Sigmoid colon (tissue), 7 donors: ENCODE measurements around the gene REV3L. TPM values are rescaled to one million over a fixed set of nuclear protein-coding genes. Genes with fewer than 3 reads are reported as not detected.

Source experiments
- DNase-seq: peaks from one replicate; pipeline ENCODE4 v3.0.0-alpha.2; 2019
- H3K27ac ChIP-seq, 4 donors: fragments of 200-600 bp; sonication (generic); one replicate each; pipeline ENCODE4 v1.5.1; 2016 to 2019; ENCODE audit warnings: mild to moderate bottlenecking in 1 of 4
- H3K27me3 ChIP-seq, 3 donors: fragments of 200-600 bp; sonication (generic); one replicate each; pipeline ENCODE4 v1.5.1; 2019; ENCODE audit warnings: mild to moderate bottlenecking in 1 of 3
- H3K36me3 ChIP-seq, 4 donors: fragments of 200-600 bp; sonication (generic); one replicate each; pipeline ENCODE4 v1.5.1; 2016 to 2019
- H3K4me1 ChIP-seq, 4 donors: fragments of 200-600 bp; sonication (generic); one replicate each; pipeline ENCODE4 v1.5.1; 2017 to 2019
- H3K4me3 ChIP-seq, 4 donors: fragments of 200-600 bp; sonication (generic); one replicate each; pipeline ENCODE4 v1.5.1; 2017 to 2019; ENCODE audit warnings: mild to moderate bottlenecking in 2 of 4, moderate library complexity in 1 of 4
- H3K9me3 ChIP-seq, 4 donors: fragments of 200-600 bp in 3 of 4; sonication (generic) in 3 of 4; one replicate each; pipeline versions ENCODE4 v1.5.1 to v1.6.1; 2013 to 2019
- CTCF ChIP-seq, 4 experiments: fragments of 450-650 bp in 3 of 4; fragments of 200-600 bp in 1 of 4; IDR thresholded peaks; one replicate each; pipeline ENCODE4 v1.5.1; 2016 to 2019; ENCODE audit warnings: antibody characterized with exemption in 4 of 4, mild to moderate bottlenecking in 3 of 4, moderate library complexity in 2 of 4
- EP300 ChIP-seq, 4 donors: sonication (generic); formaldehyde crosslinking; IDR thresholded peaks; one replicate each; pipeline ENCODE4 v1.6.1; 2017; ENCODE audit warnings: antibody characterized with exemption in 4 of 4
- POLR2A ChIP-seq, 2 donors: fragments of 450-650 bp; IDR thresholded peaks; one replicate each; pipeline ENCODE4 v1.6.1; 2016; ENCODE audit warnings: antibody characterized with exemption in 2 of 2, mild to moderate bottlenecking in 2 of 2, moderate library complexity in 2 of 2
- POLR2AphosphoS5 ChIP-seq, 4 donors: sonication (generic); formaldehyde crosslinking; IDR thresholded peaks; one replicate each; pipeline ENCODE4 v1.6.1; 2017; ENCODE audit warnings: antibody characterized with exemption in 4 of 4
- WGBS, 2 donors: extraction: QIAGEN DNeasy Blood & Tissue Kit; methylation state at CpG; one replicate each; pipeline ENCODE4 v1.1.7; 2013; 5-methylcytosine and 5-hydroxymethylcytosine counted together
- intact Hi-C: fragments of 100-400 bp; cut with DNase I; formaldehyde crosslinking; loops from one replicate; pipeline ENCODE4 v1.15.1; 2023
- polyA plus RNA-seq, 3 donors: library from polyadenylated mRNA; stranded (reverse); fragments of 200-250 nt; gene quantifications; one replicate each; pipeline ENCODE4 v1.2.3, GENCODE V29; 2013
- total RNA-seq, 4 donors: library from RNA; depleted of rRNA; stranded (reverse); fragments of >200 nt; gene quantifications; one replicate each; pipeline ENCODE4 v1.1.0, GENCODE V29; 2016
- donor health status: healthy with polysubstance abuse.
- donor health status: Bipolar disorder and iron deficiency.
- donor health status: healthy.

Gene REV3L
- total and polyA plus RNA-seq, 7 donors = 3.0 to 122 (median 72.1) TPM

- H3K4me3 ChIP-seq = no peak overlapping the region
- WGBS, 2 donors = 77 to 90% methylated on average over 3 of the region's 3 CpGs
- intact Hi-C loops = no loop called here
- H3K9me3 ChIP-seq = no peaks in the 10 kb centered on the region
- H3K36me3 ChIP-seq = peaks cover 0 to 83% (median 14%) of the 10 kb centered on the region in 4 donors
- TF ChIP-seq POLR2AphosphoS5 (IDR thresholded peaks at IDR 0.05) = no peak
- TF ChIP-seq CTCF (IDR thresholded peaks at IDR 0.05) = no peak
- TF ChIP-seq EP300 (IDR thresholded peaks at IDR 0.05) = no peak
- TF ChIP-seq POLR2A (IDR thresholded peaks at IDR 0.05) = no peak
- no peak overlapping the region for H3K27ac ChIP-seq
- no peak for DNase-seq
- no peaks in the 10 kb centered on the region for H3K4me1 ChIP-seq
- H3K27me3 ChIP-seq = no peaks in the 10 kb centered on the region
Measured at GRCh38 chr6:111338843-111339242, 144.2 kb downstream of the REV3L start.

DNA sequence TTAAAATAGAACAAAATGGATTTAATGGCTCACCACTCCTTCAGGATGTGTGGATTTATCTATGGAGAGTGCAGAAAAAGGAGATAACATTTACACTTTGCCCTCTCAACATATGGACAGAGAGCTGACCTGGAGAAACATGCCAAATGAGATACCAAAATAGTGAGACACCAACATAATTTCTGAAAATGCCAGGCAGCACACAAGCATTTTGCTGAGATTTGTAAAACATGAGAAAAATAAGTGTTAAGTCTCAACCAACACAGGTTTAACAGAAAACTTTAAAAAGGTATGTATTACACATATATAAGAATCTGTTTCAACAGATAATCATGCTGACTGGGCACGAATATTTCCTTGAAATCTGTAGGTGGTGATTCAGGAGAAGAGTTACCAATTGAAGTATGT lies 145.2 kb downstream of the REV3L start:
- Histone ChIP-seq H3K27ac (no peak overlapping the region), H3K4me1 (no peaks in the 10 kb centered on the region), H3K27me3 (no peaks in the 10 kb centered on the region), H3K4me3 (no peak overlapping the region), H3K9me3 (no peaks in the 10 kb centered on the region), H3K36me3 (peaks cover 3 to 83% (median 14%) of the 10 kb centered on the region in 4 donors)
- 52 to 73% methylated on average over 1 of the region's 1 CpG for WGBS, 2 donors
- TF ChIP-seq POLR2AphosphoS5 (IDR thresholded peaks at IDR 0.05) (no peak), EP300 (IDR thresholded peaks at IDR 0.05) (no peak), POLR2A (IDR thresholded peaks at IDR 0.05) (no peak), CTCF (IDR thresholded peaks at IDR 0.05) (no peak)
- DNase-seq = no peak
- intact Hi-C loops = no loop called here

GRCh38 chr6:111329882-111330633 lies 153.0 kb downstream of the REV3L start:
- no peaks in the 10 kb centered on the region for H3K27me3 ChIP-seq
- 89 to 94% methylated on average over 3 of the region's 3 CpGs for WGBS, 2 donors
- no peak overlapping the region for H3K27ac ChIP-seq
- H3K4me3 ChIP-seq = no peak overlapping the region
- no peaks in the 10 kb centered on the region for H3K9me3 ChIP-seq
- no peak for DNase-seq
- no peaks in the 10 kb centered on the region for H3K4me1 ChIP-seq
- intact Hi-C loops = no loop called here
- peaks cover 14 to 97% (median 27%) of the 10 kb centered on the region in 4 donors for H3K36me3 ChIP-seq
- TF ChIP-seq EP300 (IDR thresholded peaks at IDR 0.05) (no peak), POLR2A (IDR thresholded peaks at IDR 0.05) (no peak), POLR2AphosphoS5 (IDR thresholded peaks at IDR 0.05) (no peak), CTCF (IDR thresholded peaks at IDR 0.05) (no peak)

- Histone ChIP-seq H3K27ac (no peak overlapping the region), H3K9me3 (no peaks in the 10 kb centered on the region), H3K27me3 (no peaks in the 10 kb centered on the region), H3K4me3 (no peak overlapping the region), H3K36me3 (peaks cover 9 to 99% (median 25%) of the 10 kb centered on the region in 4 donors), H3K4me1 (no peaks in the 10 kb centered on the region)
- WGBS, 2 donors = 96 to 98% methylated on average over 3 of the region's 3 CpGs
- DNase-seq = no peak
- intact Hi-C loops = no loop called here
- TF ChIP-seq POLR2AphosphoS5 (IDR thresholded peaks at IDR 0.05) (no peak), CTCF (IDR thresholded peaks at IDR 0.05) (no peak), POLR2A (IDR thresholded peaks at IDR 0.05) (no peak), EP300 (IDR thresholded peaks at IDR 0.05) (no peak)
Measured at GRCh38 chr6:111326563-111326962, 156.5 kb downstream of the REV3L start.
